ENCODE results near the gene RPS23.

Gene RPS23

DNA sequence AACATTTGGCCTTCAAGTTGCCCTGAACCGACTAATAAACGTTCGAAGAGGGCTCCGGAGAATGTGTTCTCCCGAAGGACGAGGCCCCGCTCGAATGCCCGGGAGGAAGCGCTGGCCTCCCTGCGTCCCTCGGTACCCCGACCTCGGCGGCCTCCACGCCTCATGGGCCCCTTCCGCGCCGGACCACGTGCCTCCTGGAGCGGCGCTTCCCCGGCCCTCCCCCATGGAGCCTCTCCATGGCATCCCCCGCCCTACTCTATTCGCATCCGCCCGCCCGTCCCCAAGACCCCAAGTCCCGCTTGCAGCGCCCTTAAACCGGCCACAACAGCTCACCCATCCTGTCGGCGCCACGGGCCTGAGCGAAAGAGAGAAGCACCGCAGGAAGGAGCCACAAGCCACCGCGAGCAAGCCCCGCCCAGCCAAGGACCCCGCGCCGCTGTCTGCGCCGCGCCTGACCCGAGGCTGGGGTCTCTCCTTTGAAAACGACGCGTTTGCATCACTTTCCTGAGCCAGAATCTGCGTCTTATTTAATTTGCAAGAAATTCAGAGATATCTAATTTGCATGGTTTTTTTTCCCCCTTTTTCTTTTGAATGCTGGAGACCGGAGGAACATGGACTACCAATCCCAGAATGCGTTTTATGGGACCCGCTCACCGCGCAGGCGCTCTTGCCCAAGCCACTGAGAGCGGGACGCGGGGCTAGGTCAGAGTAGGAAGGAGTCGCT is at the start of gene RPS23:
RPS23 (minus strand) TSS at position 368 of the 724 bp plus-strand sequence; CDS start at position 337, 31 bp downstream.
- peak; percentile 90 for DNase-seq

DNA sequence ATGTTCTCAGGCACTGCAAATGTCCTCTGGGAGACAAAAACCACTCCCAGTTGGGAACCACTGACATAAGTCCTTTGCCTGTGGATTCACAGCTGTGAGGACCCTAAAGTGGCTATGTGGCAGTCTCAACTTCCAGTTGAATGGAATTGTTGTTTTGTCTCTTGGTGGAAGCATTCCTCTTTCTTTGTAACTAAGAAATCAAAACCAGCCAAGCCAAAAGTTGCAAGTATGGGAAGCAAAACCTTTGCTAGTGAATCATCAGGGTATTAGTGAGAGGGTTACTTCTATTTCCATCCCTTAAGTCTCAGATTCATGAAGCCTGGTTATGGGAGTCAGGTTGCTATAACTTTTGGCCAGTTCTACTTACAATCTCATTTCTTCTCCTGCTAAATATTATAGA is 49.8 kb upstream of the RPS23 start:
- DNase-seq: no peak

GRCh38 chr5:82325996-82326395 is 47.8 kb upstream of the RPS23 start:
- DNase-seq: no peak

- no peak for DNase-seq
These were observed 47.0 kb upstream of the RPS23 start for GRCh38 chr5:82325155-82325554.

DNA sequence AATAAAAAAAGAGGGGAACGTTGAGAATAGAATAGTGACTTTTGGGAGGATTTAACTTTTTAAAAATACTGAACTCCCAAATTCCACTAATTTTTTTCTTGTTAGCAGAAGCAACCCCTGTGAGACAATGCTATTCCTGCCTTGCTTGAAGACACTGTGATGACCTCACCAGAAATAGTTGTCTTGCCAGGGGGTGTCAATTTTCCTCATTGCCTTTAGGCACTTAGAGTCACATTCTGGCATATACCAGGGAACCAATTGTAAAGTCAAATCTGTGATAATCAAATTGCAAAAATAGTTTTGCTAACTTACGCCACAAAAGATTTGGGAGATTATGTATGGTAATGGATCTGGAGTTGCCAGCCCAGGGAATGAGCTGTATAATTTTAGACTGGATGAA is 42.8 kb upstream of the RPS23 start:
- no peak for DNase-seq

DNA sequence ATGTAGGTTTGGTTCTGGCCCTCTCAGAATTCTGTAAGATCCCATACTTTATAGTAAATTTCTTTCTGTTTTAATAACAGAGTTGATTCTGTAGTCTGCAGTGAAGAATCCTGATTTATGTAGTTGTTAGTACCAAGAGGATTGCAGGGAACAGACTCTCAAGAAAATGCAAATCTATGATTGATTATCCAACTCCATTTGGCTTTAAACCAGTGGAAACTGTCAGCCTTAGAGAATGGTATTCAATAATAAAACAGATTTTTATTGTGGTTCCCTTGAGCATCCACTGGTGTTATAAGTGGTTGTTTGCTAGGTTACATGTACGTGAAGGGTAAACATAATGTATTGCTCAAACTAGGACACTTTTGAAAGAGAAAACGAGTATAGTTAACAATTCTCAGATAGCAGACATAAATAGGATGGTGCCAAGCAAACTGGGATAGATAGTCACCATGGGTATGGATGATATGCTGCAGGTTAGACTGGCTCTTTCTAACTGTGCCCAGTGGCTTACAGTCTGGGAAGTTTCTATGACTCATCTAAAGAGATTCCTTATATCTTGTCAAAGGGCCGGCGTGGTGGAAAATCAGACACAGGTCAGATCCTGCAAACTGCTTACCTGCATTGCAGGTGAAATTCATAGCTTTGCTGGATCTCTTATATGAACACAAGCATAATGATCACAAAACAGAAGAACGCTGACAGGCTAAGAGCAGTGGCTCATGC is 41.7 kb upstream of the RPS23 start:
- DNase-seq: no peak

GRCh38 chr5:82319192-82319591 is 41.0 kb upstream of the RPS23 start:
- DNase-seq: no peak

- no peak for DNase-seq
These were observed 37.0 kb upstream of the RPS23 start for GRCh38 chr5:82314964-82315758.

DNA sequence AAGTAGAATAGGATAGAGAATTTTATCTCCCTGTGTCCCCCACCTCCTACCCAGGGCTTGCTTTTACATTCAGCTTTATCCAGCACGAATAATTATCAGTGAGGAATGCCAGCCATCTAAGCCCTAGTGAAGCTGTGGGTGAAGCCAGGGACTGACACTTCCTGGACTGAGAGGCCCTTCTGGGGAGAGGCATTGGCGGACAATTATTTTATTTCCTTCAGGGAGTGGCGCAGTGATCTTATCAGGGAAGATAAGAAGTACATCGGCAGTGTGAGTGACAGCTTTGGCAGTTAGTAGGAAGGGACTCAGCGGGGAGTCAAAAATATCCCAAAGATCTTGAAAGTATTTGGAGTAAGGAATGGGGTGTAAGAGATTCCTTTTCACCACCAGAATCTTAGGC is 34.9 kb upstream of the RPS23 start:
- no peak for DNase-seq

DNA sequence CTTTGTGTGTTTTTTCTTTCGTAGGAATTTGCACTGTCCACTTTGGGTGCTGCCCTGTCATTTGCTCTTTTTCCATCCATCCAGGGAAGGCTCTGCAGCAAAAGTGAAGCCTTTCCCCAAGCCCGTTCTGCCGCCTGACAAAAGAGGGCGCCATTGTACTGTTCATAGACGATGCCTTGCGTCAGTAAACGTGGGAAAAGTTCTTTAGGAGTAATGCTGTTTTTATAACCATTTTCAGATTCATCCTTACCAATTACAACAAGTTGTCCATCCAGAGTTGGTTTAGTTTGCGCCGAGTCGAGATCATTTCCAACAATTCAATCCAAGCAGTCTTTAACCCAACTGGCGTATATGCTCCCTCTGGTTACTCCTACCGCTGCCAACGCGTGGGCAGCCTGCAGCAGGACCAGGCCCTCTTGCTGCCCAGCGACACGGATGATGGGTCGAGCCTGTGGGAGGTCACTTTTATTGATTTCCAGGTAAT is 34.3 kb upstream of the RPS23 start:
- peak; percentile 29 for DNase-seq

DNA sequence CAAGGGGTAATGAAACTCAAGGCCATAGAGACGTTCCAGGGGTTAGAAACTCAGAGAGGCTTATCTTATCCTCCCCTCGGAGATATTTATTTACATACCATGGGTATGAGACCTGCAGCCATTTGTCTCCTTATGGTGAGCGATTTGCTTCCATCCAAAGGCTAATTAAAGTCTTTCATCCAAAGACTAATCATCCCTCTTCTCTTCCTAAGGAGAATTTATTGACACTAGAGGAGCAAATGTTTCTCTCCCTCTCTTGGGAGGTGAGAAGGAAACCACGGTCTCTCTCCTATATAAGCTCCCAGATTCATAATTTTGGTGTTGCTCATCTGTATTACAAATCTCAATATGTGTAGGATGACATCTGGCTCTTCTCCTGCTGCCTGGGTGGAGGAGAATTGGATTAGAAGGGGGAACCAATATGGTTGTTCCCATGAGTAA is 31.0 kb upstream of the RPS23 start:
- no peak for DNase-seq

- no peak for DNase-seq
These were observed 30.3 kb upstream of the RPS23 start for GRCh38 chr5:82308416-82308815.

DNA sequence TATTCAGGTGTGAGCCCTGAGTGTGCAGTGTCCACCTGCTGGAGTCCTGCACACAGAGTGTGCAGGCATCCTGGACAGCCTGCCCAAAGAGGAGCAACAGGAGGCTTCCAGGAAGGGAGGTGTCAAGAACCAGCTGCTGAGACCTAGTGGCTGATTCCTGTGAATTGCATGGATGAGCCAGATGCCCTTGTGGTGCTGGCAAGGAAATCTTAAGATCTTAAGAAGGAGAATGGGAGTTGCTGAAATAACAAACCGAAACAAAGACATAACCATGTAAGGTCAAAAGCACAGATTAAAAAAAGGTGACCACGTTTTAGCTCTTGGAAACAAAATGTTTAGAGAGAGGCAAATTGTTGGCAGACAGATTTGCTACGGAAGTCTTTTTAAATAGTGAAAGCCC is 29.3 kb upstream of the RPS23 start:
- no peak for DNase-seq

DNA sequence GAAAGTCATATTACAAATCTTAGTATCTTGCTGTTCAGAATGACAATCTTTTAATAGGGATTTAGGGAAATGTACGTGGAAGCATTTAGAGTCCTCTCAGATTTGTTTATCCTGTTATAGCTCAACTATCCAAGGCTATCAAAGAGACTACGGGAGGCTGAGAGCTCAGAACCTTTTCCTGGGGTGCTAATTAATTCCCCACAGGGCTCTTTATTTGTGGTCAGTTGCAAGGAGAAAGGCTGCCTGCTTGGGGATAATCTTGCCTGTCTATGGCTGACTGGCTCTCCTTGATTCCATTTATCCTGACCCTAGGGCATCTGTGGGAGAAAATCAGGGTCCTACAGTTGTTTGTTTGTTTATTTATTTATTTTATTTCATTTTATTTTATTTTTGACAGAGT is 28.0 kb upstream of the RPS23 start:
- DNase-seq: no peak

GRCh38 chr5:82301190-82301589 is 23.0 kb upstream of the RPS23 start:
- no peak for DNase-seq

- no peak for DNase-seq
These were observed 20.5 kb upstream of the RPS23 start for GRCh38 chr5:82298668-82299067.

DNA sequence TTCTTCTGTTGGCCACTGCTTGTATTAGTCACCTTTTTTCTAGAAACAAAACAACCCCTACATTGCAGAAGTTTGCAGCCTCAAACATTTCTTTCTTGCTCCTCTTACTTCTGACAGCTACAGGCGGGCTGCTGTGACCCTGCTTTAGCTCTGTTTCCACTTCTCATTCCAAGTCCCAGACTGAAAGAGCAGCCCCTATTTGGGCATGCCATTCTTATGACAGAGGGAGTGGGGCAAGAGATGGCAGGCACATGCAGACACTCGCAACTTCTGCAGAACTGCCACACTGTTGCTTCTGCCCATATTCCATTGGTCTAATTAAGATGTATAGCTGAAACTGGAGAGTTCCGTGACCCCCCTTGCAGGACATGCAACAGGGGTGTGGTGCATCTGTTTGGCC is 19.6 kb upstream of the RPS23 start:
- DNase-seq: no peak

DNA sequence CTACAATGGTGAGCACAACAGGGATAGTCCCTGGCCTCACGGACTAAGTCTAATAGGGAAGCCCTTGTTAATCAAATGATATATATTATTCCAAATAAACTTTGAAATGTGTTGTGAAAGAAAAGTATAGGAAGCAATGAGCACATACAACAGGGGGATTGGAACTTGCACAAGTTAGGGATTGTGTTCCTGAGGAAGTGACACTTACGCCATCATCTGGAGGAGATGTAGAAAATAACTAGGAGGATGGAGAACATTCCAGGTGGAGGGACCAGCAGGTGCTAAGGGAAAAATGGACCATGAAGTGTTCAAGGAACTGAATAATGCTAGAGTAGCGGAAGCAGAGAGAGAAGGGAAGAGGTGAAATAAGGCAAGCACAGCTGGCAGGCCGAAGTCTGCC is 18.8 kb upstream of the RPS23 start:
- DNase-seq: no peak

- DNase-seq: no peak
These were observed 17.9 kb upstream of the RPS23 start for GRCh38 chr5:82295959-82296531.

- DNase-seq: no peak
These were observed 17.0 kb upstream of the RPS23 start for GRCh38 chr5:82295144-82295543.

GRCh38 chr5:82291420-82291819 is 13.3 kb upstream of the RPS23 start:
- no peak for DNase-seq

GRCh38 chr5:82290908-82291307 is 12.8 kb upstream of the RPS23 start:
- DNase-seq: no peak

GRCh38 chr5:82290005-82290404 is 11.9 kb upstream of the RPS23 start:
- no peak for DNase-seq

Measured in CD4-positive, alpha-beta T cell treated with Interleukin-4 for 4 hours (primary cell).